Activated T-cell treated with anti-CD3 and anti-CD28 coated beads, Interleukin-2, amount 50 U/mL, for 4 hours (primary cell): ENCODE data around the gene BBIP1. TPM values are rescaled to one million over a fixed set of nuclear protein-coding genes. Genes with fewer than 3 reads are reported as not detected.

Experiments used
- ATAC-seq, 2 donors: fragments of 200-7000 bp; cut with Tn5 transposase; one replicate each; pipeline ENCODE4 v1.10.0; 2021
- DNase-seq: peaks from one replicate; pipeline ENCODE4 v3.0.0-alpha.2; 2020
- H3K27me3 Mint-ChIP-seq: one replicate; pipeline ENCODE4 v1.8.0; 2021; ENCODE audit warnings: low read depth, mixed read lengths
- H3K36me3 Mint-ChIP-seq: one replicate; pipeline ENCODE4 v1.8.0; 2022; ENCODE audit warnings: mixed read lengths; ENCODE audit not compliant: insufficient read depth
- H3K4me1 Mint-ChIP-seq: one replicate; pipeline ENCODE4 v1.8.0; 2021; ENCODE audit warnings: low read depth, mixed read lengths
- H3K4me3 Mint-ChIP-seq: one replicate; pipeline ENCODE4 v1.8.0; 2021; ENCODE audit warnings: mild to moderate bottlenecking, moderate library complexity, mixed read lengths
- H3K9me3 Mint-ChIP-seq: one replicate; pipeline ENCODE4 v1.8.0; 2021; ENCODE audit warnings: mixed read lengths
- total RNA-seq, 3 donors: library from RNA; stranded (reverse); gene quantifications; one replicate each; pipeline ENCODE4 v1.2.1, GENCODE V29; 2021

Gene BBIP1, protein sequence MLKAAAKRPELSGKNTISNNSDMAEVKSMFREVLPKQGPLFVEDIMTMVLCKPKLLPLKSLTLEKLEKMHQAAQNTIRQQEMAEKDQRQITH
- total RNA-seq, result 10 to 100 TPM; 23.7 to 25.6 (median 24.7) TPM

DNA sequence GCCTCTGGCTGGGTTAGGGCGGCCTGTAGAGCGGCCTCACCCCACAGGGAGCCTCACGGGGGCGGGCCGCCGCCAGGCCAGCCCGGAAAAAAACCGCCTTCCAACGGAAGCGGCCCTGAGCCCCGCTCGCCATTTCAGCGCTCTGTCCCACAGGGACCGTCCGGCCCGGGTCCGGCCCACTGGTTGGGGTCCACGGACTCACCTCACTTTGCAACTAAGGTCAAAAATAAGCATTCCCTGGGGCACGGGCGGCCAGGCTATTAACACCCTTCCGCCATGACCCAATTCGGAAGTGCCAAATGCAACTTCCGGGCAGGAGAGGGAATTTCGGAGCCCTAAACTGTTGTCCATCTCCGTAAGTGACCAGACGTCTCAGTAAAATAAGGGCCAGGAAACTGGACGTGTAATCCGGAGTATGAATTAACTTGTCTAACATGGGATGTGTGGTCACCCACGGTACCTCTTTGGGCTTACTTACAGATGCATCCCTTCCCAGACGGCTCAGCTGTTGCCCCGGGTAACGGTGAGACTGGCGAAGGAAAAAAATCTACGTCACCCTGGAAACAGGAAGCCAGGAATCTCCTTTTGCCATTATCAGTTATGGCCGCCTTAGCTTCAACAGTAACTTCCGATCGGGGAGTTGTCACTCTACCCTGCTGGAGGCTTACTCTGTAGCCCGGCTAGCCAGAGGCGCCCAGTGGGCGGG lies at the start of gene BBIP1:
TSS of gene BBIP1 (minus strand) at position 538 of the 706 bp plus-strand sequence. CDS start 1,023 bp downstream, outside the sequence.
- Mint-ChIP-seq H3K27me3 (no peaks in the 10 kb centered on the region), H3K9me3 (no peaks in the 10 kb centered on the region), H3K36me3 (peaks cover 7% of the 10 kb centered on the region), H3K4me1 (peaks cover 41% of the 10 kb centered on the region), H3K4me3 (peak within 1 kb of the TSS; percentile 94)
- DNase-seq, result no peak
- peak; percentile 55 to 94 for ATAC-seq

DNA sequence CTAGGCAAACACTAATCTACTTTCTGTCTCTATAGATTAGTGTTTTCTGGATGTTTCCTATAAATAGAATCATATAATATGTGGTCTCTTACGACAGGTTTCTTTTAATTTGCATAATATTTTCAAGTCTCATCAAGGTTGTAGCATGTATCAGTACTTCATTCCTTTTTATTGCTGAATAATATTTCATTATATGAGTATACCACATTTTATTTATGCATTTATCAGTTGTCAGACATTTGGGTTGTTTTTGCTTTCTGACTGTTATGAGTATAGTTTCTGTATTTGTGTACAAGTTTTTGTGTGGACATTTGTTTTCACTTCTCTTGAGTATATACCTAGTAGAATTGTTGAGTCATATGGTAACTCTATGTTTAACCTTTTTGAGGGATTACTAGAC lies 48.7 kb upstream of the BBIP1 start:
- Mint-ChIP-seq H3K4me3 (no peak overlapping the region), H3K27me3 (no peaks in the 10 kb centered on the region), H3K9me3 (no peaks in the 10 kb centered on the region), H3K36me3 (peaks cover 19% of the 10 kb centered on the region), H3K4me1 (peaks cover 62% of the 10 kb centered on the region)
- peak in 1 of 2 donors; percentile 35 for ATAC-seq
- DNase-seq, result no peak

DNA sequence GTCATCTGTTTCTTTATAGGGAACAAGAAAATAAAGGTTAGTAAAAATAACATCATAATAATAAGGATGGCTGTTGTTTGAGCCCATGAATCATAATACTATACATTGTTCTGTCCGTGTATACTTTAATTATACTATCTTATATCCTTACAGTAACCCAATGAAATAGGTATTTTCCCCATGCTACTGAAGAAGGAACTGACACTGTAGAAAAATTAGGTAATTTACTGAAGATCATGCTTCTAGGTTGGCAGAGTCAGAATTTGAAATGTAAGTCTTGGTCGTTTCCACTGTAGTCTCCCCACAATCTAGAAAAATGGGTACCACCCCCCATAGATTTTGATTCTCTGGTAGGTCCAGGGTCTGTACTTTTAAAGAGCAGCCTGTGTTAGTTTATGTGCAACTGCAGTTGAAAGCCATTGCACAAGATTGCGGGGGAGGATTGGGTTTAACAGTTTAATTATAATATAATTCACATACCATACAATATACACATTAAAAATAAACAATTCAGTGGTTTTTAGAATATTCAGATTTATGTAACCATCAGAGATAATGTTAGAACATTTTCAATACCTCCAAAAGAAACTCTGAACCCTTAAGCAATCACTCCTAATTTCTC lies 48.1 kb upstream of the BBIP1 start:
- Mint-ChIP-seq H3K4me3 (no peak overlapping the region), H3K27me3 (no peaks in the 10 kb centered on the region), H3K4me1 (peaks cover 62% of the 10 kb centered on the region), H3K9me3 (no peaks in the 10 kb centered on the region), H3K36me3 (peaks cover 19% of the 10 kb centered on the region)
- ATAC-seq (no peak), DNase-seq (no peak)

DNA sequence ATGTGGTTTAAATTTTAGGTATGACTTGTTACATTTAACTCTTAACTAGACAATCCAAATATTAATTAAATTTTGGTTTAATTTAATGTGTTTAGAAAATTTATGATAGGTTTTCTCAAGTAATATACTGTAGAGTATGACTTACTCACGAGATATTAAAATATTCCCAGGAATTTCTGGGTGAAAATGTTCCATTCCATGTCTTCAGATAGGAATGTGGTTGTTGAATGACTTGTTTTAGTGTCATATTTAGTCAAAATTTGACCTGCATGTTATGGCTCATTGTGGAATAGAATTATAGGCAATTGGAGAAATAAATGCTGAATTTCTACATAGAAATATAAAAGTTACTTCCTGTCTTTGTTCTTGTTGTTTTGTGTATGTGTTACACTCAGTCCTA lies 47.2 kb upstream of the BBIP1 start:
- H3K4me3 Mint-ChIP-seq, result no peak overlapping the region
- H3K9me3 Mint-ChIP-seq, result no peaks in the 10 kb centered on the region
- no peaks in the 10 kb centered on the region for H3K27me3 Mint-ChIP-seq
- H3K36me3 Mint-ChIP-seq, result peaks cover 19% of the 10 kb centered on the region
- no peak for ATAC-seq
- H3K4me1 Mint-ChIP-seq, result peaks cover 61% of the 10 kb centered on the region
- DNase-seq, result no peak

DNA sequence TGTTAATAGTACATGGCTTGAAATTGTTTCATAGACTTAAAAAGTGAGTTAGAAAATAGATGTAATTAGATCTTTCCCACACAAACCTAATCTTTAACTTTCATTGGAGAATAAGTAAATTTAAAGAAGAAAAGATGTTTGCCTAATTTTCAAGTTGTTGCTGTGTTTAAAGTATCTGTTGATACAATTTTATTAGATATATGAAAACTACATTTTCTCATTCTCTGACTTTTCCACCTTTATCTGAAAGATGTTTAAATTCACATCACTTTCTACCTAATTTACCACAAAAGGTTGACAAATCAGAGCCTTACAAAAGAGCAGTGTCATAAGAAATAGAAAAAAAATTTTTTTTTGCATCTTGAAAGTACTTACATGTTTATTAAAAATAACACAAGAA lies 46.2 kb upstream of the BBIP1 start:
- H3K36me3 Mint-ChIP-seq, result peaks cover 12% of the 10 kb centered on the region
- no peaks in the 10 kb centered on the region for H3K27me3 Mint-ChIP-seq
- H3K9me3 Mint-ChIP-seq, result no peaks in the 10 kb centered on the region
- H3K4me3 Mint-ChIP-seq, result no peak overlapping the region
- peaks cover 53% of the 10 kb centered on the region for H3K4me1 Mint-ChIP-seq
- ATAC-seq (no peak), DNase-seq (no peak)

DNA sequence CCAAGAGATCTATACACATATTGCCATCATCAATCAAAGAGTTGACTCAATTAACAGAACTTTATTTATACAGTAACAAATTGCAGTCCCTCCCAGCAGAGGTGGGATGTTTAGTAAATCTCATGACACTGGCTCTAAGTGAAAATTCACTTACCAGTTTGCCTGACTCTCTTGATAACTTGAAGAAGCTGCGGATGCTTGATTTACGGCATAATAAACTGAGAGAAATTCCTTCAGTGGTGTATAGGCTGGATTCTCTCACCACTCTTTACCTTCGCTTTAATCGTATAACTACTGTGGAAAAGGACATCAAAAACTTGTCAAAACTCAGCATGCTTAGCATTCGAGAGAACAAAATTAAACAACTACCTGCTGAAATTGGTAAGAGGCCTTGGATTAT lies 45.7 kb upstream of the BBIP1 start:
- peaks cover 10% of the 10 kb centered on the region for H3K36me3 Mint-ChIP-seq
- H3K9me3 Mint-ChIP-seq, result no peaks in the 10 kb centered on the region
- no peak overlapping the region for H3K4me3 Mint-ChIP-seq
- ATAC-seq (no peak), DNase-seq (no peak)
- H3K27me3 Mint-ChIP-seq, result no peaks in the 10 kb centered on the region
- peaks cover 51% of the 10 kb centered on the region for H3K4me1 Mint-ChIP-seq

DNA sequence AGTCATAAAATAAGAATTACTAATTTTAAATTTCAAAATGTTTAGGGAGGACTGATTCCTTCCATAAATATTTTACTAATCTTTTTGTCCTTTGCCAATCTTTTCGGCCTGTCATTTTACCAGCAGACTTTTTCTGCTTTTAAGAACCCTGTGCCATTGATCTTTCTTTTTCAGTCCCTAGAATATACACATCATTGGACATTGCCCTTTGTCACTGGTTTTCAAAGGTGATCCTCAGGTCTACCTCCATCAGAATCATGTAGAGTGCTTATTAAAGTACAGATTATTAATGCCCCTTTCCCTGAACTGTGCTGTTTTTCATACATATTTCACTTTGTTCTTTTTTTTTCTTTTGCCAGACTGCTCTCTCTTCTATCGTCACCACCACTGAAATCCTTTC lies 44.2 kb upstream of the BBIP1 start:
- peaks cover 13% of the 10 kb centered on the region for H3K36me3 Mint-ChIP-seq
- ATAC-seq (no peak), DNase-seq (no peak)
- H3K27me3 Mint-ChIP-seq, result no peaks in the 10 kb centered on the region
- peaks cover 55% of the 10 kb centered on the region for H3K4me1 Mint-ChIP-seq
- H3K4me3 Mint-ChIP-seq, result no peak overlapping the region
- H3K9me3 Mint-ChIP-seq, result no peaks in the 10 kb centered on the region

DNA sequence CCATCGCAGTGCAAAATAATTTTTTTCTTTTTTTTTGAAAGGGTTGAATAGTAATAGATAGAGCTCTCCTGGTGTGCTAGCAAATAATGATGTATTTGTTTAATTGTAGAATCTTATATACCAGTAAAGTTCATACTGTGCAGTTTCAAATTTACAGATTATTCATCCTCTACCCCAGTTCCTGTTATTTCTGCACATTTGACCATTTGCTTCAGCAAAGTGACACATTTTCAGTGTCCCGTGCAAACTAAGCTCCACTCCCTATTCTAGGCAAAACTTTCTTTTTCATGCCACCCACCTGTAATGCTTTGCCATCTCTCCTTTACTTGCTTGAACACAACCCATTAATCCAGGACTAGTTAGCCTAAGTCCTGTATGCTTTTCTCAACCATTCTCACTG lies 43.5 kb upstream of the BBIP1 start:
- H3K36me3 Mint-ChIP-seq, result peaks cover 14% of the 10 kb centered on the region
- no peaks in the 10 kb centered on the region for H3K27me3 Mint-ChIP-seq
- ATAC-seq, result no peak
- H3K4me3 Mint-ChIP-seq, result no peak overlapping the region
- no peak for DNase-seq
- peaks cover 54% of the 10 kb centered on the region for H3K4me1 Mint-ChIP-seq
- H3K9me3 Mint-ChIP-seq, result no peaks in the 10 kb centered on the region

DNA sequence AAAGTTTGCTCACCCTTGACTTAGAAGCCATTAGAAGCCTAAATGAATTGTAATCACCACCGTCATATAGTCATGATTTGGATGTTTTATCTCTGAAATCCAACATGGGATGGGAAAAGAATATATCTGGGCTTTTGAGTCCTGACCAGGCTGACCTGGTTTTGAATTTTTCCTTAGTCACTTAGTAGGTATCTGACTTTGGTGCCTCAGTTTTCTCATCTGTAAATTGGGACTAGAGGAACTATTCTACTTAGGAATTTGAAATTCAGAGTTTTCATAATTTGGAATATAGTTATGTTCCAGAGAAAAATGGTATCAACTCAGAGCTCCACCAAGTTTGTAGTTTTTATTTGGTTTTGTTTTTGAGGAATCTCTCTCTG lies 41.3 kb upstream of the BBIP1 start:
- no peak for DNase-seq
- no peaks in the 10 kb centered on the region for H3K27me3 Mint-ChIP-seq
- no peak overlapping the region for H3K4me3 Mint-ChIP-seq
- no peaks in the 10 kb centered on the region for H3K9me3 Mint-ChIP-seq
- no peak for ATAC-seq
- H3K36me3 Mint-ChIP-seq, result peaks cover 13% of the 10 kb centered on the region
- peaks cover 51% of the 10 kb centered on the region for H3K4me1 Mint-ChIP-seq

DNA sequence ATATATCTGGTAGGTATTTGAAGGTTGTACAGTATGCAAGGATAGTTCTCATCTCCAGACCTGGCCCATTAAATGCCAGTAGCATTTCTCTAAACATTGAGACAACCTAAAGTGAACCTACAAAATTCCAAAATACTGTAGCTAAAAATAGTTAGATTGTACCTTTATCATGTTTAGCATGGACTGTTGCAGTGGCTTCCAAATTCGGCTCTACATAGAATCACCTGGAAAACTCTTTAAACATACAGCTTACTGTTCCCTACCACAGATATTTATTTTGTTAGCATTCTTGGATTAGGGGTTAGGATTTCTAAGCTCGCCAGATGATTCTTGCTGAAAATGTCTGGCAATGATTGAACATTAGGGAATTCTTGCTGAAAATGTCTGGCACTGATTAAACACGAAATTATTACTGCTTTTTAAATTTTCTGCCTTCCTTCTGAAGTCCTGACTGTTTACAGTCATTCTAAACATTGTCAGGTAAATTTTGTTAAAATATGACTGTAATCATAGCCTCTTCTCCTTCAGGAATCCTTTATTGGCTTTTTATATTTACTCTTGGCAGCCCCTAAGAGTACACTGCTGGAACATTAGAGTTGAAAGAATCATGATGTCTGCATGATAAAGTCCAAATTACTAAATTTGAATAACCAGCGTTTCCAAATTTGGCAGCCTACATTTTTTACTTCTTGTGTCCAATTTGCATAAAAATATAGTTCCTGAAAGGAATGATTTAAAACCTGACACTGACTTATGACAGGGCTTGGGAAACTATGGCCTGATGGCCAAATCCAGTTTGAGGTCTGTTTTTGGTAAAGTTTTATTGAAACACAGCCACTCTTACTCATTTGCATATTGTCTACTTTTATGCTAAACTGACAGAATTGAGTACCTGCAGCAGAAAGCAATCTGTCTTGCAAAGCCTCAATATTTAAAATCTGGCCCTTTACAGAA lies 40.7 kb upstream of the BBIP1 start:
- H3K4me1 Mint-ChIP-seq, result peaks cover 55% of the 10 kb centered on the region
- H3K9me3 Mint-ChIP-seq, result no peaks in the 10 kb centered on the region
- DNase-seq, result no peak
- no peak overlapping the region for H3K4me3 Mint-ChIP-seq
- ATAC-seq, result no peak
- peaks cover 20% of the 10 kb centered on the region for H3K36me3 Mint-ChIP-seq
- no peaks in the 10 kb centered on the region for H3K27me3 Mint-ChIP-seq

DNA sequence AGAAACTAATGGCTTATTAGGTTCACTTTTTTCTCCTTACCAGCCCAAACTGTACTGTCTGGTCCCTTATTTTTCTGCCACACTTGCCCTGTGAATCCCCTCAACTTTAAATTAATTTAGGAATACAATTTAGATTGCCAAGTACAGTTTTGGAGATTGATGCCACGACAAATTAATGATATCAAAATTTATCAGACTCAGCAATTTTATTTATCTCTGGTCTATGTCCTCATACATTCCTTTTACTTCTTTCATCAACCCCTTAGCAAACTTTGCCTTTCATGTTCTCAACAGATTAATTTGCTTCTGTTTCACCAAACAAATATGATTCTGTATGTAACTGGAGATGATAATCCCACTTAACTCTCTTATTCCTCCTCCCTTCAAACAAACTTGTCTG lies 38.6 kb upstream of the BBIP1 start:
- ATAC-seq (no peak), DNase-seq (no peak)
- H3K9me3 Mint-ChIP-seq, result no peaks in the 10 kb centered on the region
- peaks cover 49% of the 10 kb centered on the region for H3K4me1 Mint-ChIP-seq
- no peak overlapping the region for H3K4me3 Mint-ChIP-seq
- H3K27me3 Mint-ChIP-seq, result no peaks in the 10 kb centered on the region
- H3K36me3 Mint-ChIP-seq, result peaks cover 19% of the 10 kb centered on the region

DNA sequence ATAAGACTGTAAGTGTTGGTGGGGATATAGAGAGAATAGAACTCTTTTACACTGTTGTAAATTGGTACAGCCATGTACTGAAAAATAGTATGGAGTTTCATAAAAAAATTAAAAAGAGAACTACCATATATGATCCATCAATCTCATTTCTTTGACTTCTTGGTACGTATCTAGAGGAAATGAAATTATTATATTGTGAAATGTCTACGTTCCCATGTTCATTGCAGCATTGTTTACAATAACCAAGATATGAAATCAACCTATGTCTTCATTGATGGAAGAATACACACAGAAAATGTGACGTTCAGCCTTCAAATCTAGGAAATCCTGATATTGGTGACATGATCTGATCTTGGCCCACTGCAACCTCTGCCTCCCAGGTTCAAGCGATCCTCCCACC lies 32.4 kb upstream of the BBIP1 start:
- ATAC-seq (no peak), DNase-seq (no peak)
- H3K27me3 Mint-ChIP-seq, result no peaks in the 10 kb centered on the region
- peaks cover 45% of the 10 kb centered on the region for H3K36me3 Mint-ChIP-seq
- H3K9me3 Mint-ChIP-seq, result no peaks in the 10 kb centered on the region
- peaks cover 45% of the 10 kb centered on the region for H3K4me1 Mint-ChIP-seq
- H3K4me3 Mint-ChIP-seq, result no peak overlapping the region

DNA sequence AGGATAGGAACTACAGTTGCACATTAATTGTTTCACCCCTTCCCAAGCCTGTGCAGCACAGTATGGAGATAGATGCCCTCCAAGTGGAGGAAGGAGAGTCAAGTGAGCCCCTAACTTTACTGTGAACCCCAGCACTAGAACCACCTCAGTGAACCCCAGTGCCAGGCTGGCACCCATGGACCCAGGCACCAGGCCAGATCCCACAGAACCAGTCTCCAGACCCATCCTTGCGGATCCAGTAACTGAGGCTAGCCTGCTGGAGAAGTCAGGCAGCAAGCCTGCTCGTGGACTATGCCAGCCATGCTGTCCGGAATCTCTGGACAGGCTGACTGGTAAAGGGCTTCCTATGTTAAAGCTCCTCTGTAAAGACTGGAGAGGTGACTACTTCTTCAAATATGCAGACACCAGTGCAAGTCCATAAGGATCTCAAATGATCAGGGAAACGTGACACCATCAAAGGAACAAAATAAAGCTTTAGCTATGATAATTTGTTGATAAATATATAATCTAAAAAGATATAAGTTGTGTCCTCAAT lies 28.1 kb upstream of the BBIP1 start:
- Mint-ChIP-seq H3K27me3 (no peaks in the 10 kb centered on the region), H3K4me3 (no peak overlapping the region), H3K36me3 (peaks cover 58% of the 10 kb centered on the region), H3K4me1 (peaks cover 59% of the 10 kb centered on the region), H3K9me3 (peaks cover 10% of the 10 kb centered on the region)
- ATAC-seq (no peak), DNase-seq (no peak)

DNA sequence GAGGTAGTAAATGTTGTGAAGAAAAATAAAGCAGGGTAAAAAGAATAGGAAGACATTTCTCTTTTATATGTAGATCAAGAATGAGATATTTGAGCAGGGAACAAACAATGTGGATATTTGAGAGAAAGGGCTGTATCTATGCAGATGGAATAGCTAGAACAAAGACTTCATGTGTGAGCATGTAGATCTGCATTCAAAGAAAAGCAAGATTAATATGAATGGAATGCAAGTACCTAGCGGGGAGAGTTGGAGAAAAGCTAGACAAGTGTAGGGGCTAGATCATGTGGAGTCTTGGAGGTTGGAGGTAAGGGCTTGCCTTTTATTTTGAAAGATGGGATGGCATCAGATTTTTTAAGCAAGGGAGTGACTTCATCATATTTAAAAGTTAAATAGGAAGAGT lies 27.5 kb upstream of the BBIP1 start:
- H3K27me3 Mint-ChIP-seq, result no peaks in the 10 kb centered on the region
- H3K9me3 Mint-ChIP-seq, result peaks cover 10% of the 10 kb centered on the region
- ATAC-seq (no peak), DNase-seq (no peak)
- peaks cover 57% of the 10 kb centered on the region for H3K36me3 Mint-ChIP-seq
- peaks cover 59% of the 10 kb centered on the region for H3K4me1 Mint-ChIP-seq
- no peak overlapping the region for H3K4me3 Mint-ChIP-seq
